Vagina (tissue), 2 donors: ENCODE results near the gene TOPBP1. TPM values are rescaled to one million over a fixed set of nuclear protein-coding genes. Genes with fewer than 3 reads are reported as not detected.
A peak's percentile ranks its signal among the peaks of the same experiment; 100 is the strongest.

ENCODE experiments used
- DNase-seq, 2 donors: peaks; one replicate each; pipeline ENCODE4 v3.0.0-alpha.2; 2017; ENCODE audit errors: extremely low spot score in 2 of 2
- H3K27ac ChIP-seq: fragments of 200-600 bp; sonication (generic); one replicate; pipeline ENCODE4 v1.5.1; 2019
- H3K27me3 ChIP-seq: fragments of 200-600 bp; sonication (generic); one replicate; pipeline ENCODE4 v1.5.1; 2019
- H3K36me3 ChIP-seq, 2 donors: fragments of 200-600 bp; sonication (generic); one replicate each; pipeline ENCODE4 v1.5.1; 2017 to 2019
- H3K4me1 ChIP-seq: fragments of 200-600 bp; sonication (generic); one replicate; pipeline ENCODE4 v1.5.1; 2019
- H3K4me3 ChIP-seq, 2 donors: fragments of 200-600 bp; sonication (generic); 1 replicate in 1 of 2; 2 replicates in 1 of 2; pipeline ENCODE4 v1.5.1; 2016 to 2019
- H3K9me3 ChIP-seq: fragments of 200-600 bp; sonication (generic); one replicate; pipeline ENCODE4 v1.5.1; 2019
- CTCF ChIP-seq, 3 experiments: fragments of 450-650 bp in 2 of 3; fragments of 200-600 bp in 1 of 3; sonication (generic) in 1 of 3; IDR thresholded peaks; one replicate each; pipeline ENCODE4 v1.5.1; 2017 to 2019; ENCODE audit warnings: antibody characterized with exemption in 3 of 3, mild to moderate bottlenecking in 2 of 3, moderate library complexity in 2 of 3
- POLR2A ChIP-seq, 2 donors: fragments of 450-650 bp; IDR thresholded peaks; one replicate each; pipeline ENCODE4 v1.6.1; 2017; ENCODE audit warnings: antibody characterized with exemption in 2 of 2, mild to moderate bottlenecking in 2 of 2, moderate library complexity in 2 of 2
- POLR2AphosphoS5 ChIP-seq, 2 donors: sonication (generic); formaldehyde crosslinking; IDR thresholded peaks; one replicate each; pipeline ENCODE4 v1.9.0; 2017; ENCODE audit warnings: antibody characterized with exemption in 2 of 2, mild to moderate bottlenecking in 2 of 2, low read depth in 1 of 2; ENCODE audit not compliant: insufficient read depth in 1 of 2
- intact Hi-C: fragments of 100-400 bp; cut with DNase I; formaldehyde crosslinking; loops from one replicate; pipeline ENCODE4 v1.15.1; 2023
- total RNA-seq: library from RNA; depleted of rRNA; stranded (reverse); fragments of >200 nt; gene quantifications from one replicate; pipeline ENCODE4 v1.2.3, GENCODE V29; 2016

TOPBP1 gene
- total RNA-seq, 1 donor from 2014 or later: 28.2 TPM

GRCh38 chr3:133663569-133664313 lies 2.0 kb upstream of the TOPBP1 start:
- Histone ChIP-seq H3K27ac (no peak overlapping the region), H3K27me3 (no peaks in the 10 kb centered on the region), H3K36me3 (peaks cover 0 to 1% of the 10 kb centered on the region in 2 donors), H3K9me3 (no peaks in the 10 kb centered on the region), H3K4me3 (no peak overlapping the region), H3K4me1 (peaks cover 38% of the 10 kb centered on the region)
- intact Hi-C loops: no loop called here
- TF ChIP-seq POLR2AphosphoS5 (IDR thresholded peaks at IDR 0.05; ENCODE audit: insufficient read depth in 1 of 2, low read depth in 1 of 2) (no peak), POLR2A (IDR thresholded peaks at IDR 0.05) (no peak), CTCF (IDR thresholded peaks at IDR 0.05) (peak in 1 of 3 experiments; percentile 19)
- no peak for DNase-seq

DNA sequence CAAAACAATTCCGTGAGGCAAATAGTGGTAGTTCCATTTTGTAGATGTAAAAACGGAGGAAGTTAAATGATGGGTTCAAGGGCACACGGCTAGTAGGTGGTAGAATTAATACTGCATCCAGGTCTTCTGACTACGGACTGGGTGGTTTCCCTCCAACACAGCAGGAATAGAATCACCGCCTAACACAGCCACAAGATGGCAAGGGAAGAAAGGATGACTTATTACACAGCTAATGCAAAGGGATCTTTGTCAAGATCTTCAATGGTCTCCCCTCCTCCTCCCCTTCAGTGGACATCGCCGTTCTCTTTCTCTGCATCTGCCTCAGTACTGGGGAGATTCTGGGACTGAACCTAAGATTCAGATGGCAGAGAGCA lies 524 bp upstream of the TOPBP1 start:
- H3K27ac ChIP-seq: peak overlapping the region; percentile 88
- H3K4me1 ChIP-seq: peaks cover 38% of the 10 kb centered on the region
- no peaks in the 10 kb centered on the region for H3K27me3 ChIP-seq
- no peaks in the 10 kb centered on the region for H3K9me3 ChIP-seq
- TF ChIP-seq CTCF (IDR thresholded peaks at IDR 0.05): no peak
- TF ChIP-seq POLR2A (IDR thresholded peaks at IDR 0.05): no peak
- no peak for TF ChIP-seq POLR2AphosphoS5 (IDR thresholded peaks at IDR 0.05; ENCODE audit: insufficient read depth in 1 of 2, low read depth in 1 of 2)
- H3K36me3 ChIP-seq: peaks cover 0 to 6% of the 10 kb centered on the region in 2 donors
- intact Hi-C loops: no loop called here
- DNase-seq: no peak
- H3K4me3 ChIP-seq: peak overlapping the region; percentile 66 to 89

DNA sequence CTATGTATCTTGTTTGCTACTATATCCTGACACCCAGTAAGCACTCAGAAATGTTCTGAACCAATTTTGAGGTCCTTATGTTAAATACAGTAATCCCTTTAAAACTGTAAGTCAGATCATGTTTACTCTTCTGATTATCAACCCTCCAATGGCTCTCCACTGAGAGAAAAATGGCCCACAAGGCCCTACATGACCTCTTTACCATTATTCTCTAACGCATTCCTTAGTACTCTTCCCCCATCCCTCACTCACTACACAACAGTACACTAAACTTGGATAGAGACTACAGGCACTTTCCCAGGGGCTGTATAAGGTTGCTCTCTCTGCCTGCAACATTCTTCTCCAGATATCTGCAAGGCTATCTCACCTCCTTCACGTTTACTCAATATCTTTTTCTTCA lies 1.9 kb downstream of the TOPBP1 start:
- H3K36me3 ChIP-seq: peaks cover 0 to 29% of the 10 kb centered on the region in 2 donors
- no peaks in the 10 kb centered on the region for H3K9me3 ChIP-seq
- H3K4me3 ChIP-seq: no peak overlapping the region
- intact Hi-C loops: no loop called here
- H3K4me1 ChIP-seq: peaks cover 38% of the 10 kb centered on the region
- H3K27me3 ChIP-seq: no peaks in the 10 kb centered on the region
- DNase-seq: no peak
- H3K27ac ChIP-seq: no peak overlapping the region
- no peak for TF ChIP-seq CTCF (IDR thresholded peaks at IDR 0.05)
- no peak for TF ChIP-seq POLR2A (IDR thresholded peaks at IDR 0.05)
- TF ChIP-seq POLR2AphosphoS5 (IDR thresholded peaks at IDR 0.05; ENCODE audit: insufficient read depth in 1 of 2, low read depth in 1 of 2): no peak

- Histone ChIP-seq H3K36me3 (peaks cover 0 to 45% of the 10 kb centered on the region in 2 donors), H3K4me3 (no peak overlapping the region), H3K27ac (no peak overlapping the region), H3K27me3 (no peaks in the 10 kb centered on the region), H3K4me1 (peaks cover 13% of the 10 kb centered on the region), H3K9me3 (no peaks in the 10 kb centered on the region)
- intact Hi-C loops: no loop called here
- TF ChIP-seq POLR2AphosphoS5 (IDR thresholded peaks at IDR 0.05; ENCODE audit: insufficient read depth in 1 of 2, low read depth in 1 of 2): no peak
- no peak for TF ChIP-seq POLR2A (IDR thresholded peaks at IDR 0.05)
- no peak for TF ChIP-seq CTCF (IDR thresholded peaks at IDR 0.05)
- DNase-seq: no peak
Observed at GRCh38 chr3:133655731-133656515, 5.8 kb downstream of the TOPBP1 start.
